HEK293T (cell line): ENCODE results near the gene HSP90AB1.

ENCODE experiments used
- CTBP1 ChIP-seq: fragments of 450-650 bp; IDR thresholded peaks from 2 replicates; pipeline ENCODE4 v1.6.1; 2016; ENCODE audit warnings: borderline replicate concordance
- FOXA1 ChIP-seq: fragments of 450-650 bp; IDR thresholded peaks from 2 replicates; pipeline ENCODE4 v1.6.1; 2016; ENCODE audit warnings: mild to moderate bottlenecking

DNA sequence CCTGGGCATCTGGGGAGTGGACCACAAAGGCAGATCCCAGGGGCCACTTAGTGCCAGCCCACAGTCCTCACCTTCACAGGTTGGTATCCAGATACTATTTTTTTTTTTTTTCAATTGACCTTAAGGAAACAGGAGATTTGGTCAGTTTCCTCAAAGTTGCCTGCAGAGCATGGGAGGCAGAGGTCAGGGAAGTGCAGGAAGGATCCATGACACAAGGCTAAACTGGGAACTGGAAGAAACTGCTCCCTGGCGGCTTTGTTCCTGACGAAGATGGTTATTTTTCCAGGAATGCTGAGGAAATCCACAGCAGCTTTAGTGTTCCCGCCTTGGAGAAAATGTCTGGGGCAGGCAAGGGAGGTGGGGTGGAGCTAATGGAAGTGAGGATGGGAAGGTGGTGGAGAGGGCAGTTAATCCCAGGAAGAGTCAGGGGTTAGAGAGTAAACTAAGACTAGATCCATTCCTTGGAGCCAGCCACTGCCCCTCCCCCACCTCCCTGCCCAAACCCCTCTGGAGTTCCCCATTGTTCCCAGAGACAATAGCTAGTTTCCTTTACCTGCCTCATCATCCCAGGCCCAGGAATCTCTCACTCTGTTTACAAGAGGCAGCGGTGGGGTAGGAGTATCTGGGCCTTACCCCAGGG is 44.4 kb upstream of the HSP90AB1 start:
- TF ChIP-seq FOXA1: no peak
- no peak for TF ChIP-seq CTBP1
